ENCODE results near the gene NBAS. TPM values are rescaled to one million over a fixed set of nuclear protein-coding genes. Genes with fewer than 3 reads are reported as not detected.
"Not testable (repeated sequence)": the region's sequence is repeated elsewhere in the genome, so short reads cannot be mapped to it uniquely, and the experiment has no call there.

NBAS gene
- total RNA-seq, 1 donor from 2014 or later = 19.5 TPM

DNA sequence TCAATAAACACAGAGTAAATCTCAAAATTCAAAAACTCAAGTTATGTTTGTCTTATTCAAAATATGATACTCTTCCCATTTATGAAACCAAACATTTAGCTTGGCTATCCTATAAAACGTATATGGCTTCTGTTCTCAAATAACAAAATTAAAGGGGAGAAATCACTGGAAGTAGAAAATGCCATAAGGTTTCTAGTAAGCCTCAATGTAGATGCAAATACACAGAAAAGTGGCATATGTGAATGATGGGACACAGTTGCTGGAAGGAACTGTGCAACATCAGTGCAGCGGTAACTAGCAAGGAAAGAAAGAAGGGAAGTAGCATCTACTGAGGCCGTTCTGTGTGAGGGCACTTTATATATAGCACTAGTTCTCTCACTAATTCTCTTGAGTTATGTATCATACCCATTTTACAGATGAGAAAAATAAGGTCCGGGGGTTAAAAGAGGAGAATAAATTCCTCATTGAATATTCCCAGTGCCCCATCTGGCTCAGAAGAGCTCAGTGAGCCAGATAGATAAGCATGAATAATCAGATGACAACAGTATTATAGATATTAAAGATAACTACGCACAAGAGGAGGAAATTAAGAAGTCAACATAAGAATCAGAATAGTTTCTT lies 27.2 kb downstream of the NBAS start:
- ATAC-seq = no peak
- DNase-seq (ENCODE audit: low spot score) = no peak

DNA sequence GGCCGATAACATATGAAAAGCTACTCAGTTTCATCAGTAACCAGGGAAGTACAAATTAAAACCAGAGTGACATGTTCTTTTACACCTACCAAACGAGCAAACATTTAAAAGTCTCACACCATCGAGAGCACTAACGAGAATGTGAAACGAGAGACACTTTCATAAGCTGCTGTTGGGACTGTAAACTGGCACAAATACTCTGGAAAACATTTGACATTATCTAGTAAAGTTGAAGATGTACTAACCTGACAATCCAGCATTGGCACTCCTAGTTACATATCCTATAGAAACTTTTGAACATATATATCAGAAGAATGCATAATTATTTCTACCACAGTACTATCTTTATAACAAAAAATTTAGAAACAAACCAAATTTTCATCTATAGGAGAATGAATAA lies 28.1 kb downstream of the NBAS start:
- ATAC-seq (no peak), DNase-seq (ENCODE audit: low spot score) (no peak)

DNA sequence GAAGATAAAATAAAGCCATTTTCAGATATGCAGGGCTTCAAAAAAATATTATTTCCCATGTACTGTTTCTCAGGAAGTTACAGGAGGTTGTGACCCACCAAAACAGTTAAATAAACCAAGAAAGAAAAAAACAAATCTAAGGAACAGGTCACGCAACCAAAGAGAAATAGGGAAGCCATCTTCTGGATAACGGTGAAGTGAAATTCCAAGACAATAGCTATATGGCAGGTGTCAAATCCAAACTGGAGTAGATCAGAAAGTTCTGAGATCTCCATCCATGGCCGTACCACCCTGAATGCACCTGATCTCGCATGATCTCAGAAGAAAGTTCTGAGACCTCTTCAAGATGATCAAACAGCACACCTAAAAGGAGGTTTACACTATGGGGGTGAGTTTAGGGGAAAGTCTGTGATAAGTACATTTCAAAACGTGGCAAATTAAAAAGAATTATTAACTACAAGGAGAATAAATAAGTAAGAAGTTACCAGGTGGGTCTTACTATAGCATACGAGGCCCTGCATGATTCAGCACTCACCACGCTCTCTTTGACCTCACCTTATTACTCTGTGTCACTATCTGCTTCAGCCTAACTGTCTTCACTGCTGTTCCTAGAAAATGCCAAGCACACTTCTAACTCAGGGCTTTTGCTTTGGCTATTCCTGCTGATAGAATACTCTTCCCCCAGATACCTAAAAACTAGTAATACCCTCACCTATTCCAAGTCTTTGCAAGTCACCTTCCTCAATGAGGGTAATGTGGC lies 29.9 kb downstream of the NBAS start:
- DNase-seq (ENCODE audit: low spot score) (no peak), ATAC-seq (no peak)

DNA sequence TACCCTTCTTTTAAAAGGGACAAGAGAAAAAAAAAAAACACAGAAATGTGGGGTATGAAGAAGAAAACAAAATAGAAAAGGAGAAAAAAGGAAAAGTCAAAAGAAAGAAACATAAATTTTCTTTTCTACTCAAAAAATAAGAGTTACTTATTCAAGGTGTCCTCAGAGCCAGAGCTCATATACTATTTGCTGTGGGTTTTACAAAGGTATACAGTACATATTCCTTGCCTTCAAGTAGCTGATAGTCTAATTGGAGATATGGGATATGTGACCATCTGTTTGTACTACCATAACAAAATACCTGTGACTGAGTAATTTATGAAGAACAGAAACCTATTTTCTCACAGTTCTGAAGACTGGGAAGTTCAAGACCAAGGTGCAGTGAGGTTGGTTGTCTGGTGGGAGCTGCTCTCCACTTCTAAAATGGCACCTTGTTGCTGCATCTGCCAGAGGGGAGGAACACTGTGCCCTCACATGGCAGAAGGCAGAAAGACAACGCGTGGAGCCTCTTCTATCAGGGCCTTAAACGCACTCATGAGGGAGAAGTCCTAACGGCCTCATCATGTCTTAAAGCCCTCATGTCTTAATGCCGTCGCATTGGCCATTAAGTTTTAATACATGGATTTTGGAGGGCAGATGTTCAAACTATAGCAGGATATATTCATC lies 33.9 kb downstream of the NBAS start:
- no peak for DNase-seq (ENCODE audit: low spot score)
- no peak for ATAC-seq

DNA sequence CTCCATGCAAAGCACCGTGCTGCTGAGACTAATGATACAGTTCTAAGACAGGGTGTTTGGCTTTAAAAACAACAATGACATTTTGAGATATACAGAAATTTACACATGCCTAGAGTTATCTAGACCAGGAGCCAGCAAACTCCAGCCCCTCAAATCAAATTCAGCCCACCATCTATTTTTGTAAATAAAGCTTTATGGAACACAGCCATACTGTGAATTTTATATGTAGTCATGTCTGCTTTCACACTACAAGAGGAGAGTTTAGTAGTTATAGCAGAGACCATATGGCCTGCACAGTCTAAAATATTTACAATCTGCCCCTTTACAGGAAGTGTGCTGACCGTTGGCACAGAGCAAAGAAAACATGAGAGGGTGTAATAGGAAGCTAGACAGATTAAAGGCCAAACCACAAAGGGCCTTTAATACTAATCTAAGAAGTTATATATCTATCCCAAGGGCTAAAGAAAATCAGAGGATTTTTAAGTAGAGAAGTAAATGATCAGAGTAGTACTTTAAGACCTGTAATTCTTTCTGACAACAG lies 39.4 kb downstream of the NBAS start:
- DNase-seq (ENCODE audit: low spot score) (no peak), ATAC-seq (no peak)

DNA sequence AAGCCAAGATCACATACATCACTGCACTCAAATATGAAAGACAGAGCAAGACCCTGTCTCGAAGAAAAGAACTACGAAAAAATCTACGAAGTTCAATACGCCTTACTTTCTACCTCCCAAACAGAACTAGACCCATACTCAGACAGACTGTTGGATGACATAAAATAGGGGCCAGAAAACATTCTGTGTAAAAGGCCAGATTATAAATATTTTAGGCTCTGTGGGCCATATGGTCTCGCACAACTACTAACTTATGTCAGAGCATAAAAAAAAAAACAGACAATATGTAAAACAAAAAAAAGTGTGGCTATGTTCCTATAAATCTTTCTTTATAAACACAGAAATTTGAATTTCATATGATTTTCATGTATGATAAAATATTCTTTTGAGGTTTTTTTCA lies 40.8 kb downstream of the NBAS start:
- ATAC-seq (no peak), DNase-seq (ENCODE audit: low spot score) (no peak)

DNA sequence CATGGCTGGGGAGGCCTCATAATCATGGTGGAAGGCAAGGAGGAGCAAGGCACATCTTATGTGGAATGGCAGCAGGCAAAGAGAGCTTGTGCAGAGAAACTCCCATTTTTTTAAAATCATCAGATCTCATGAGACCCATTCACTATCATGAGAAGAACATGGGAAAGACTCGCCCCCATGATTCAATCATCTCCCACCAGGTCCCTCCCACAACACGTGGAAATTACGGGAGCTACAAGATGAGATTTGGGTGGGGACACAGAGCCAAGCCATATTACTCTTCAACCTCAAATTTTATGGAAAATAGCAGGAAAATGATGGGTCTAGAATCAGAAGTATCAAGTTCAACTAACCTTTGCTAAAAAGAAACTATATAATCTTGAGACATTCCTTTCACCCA lies 42.4 kb downstream of the NBAS start:
- not testable (repeated sequence) for ATAC-seq

DNA sequence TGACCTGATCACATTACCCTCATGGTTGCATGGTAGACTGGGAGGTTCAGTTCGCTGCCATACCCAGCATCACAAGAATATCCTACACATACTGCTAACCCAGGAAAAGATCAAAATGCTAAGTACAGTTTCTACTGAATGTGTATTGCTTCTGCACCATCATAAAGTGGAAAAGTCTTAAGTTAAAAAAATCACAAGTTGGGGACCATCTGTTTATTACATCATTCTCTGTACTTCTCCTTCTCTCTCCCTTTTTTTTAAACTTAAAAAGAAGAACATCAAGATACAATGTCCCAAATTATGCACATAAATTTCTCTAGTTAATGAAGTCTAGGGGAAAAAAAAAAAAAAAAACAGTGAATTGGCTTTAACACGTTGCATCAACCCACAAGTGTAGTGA lies 43.3 kb downstream of the NBAS start:
- DNase-seq (ENCODE audit: low spot score) = no peak
- ATAC-seq = no peak

More for the DNA sequence above, 42.4 kb downstream of the NBAS start:
- not testable (repeated sequence) for DNase-seq (ENCODE audit: low spot score)

DNA sequence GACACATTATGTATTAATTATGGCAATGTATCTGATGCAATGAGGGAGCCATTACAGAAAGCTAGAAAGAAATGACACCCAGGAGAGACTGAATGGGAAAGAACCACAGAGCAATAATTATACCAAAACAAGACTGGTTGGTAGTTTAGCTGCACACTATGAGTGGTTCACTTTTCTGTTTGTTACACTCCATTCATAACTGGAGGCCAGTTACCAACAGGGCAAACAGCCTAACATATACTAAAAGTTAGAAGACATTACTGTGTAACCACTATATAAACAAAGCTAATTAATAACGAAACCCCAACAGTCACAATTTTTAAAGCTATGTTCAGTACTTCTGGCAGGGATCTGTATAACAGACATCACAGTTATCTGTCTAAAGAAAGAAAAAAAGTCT lies 49.4 kb downstream of the NBAS start:
- ATAC-seq (no peak), DNase-seq (ENCODE audit: low spot score) (no peak)

DNA sequence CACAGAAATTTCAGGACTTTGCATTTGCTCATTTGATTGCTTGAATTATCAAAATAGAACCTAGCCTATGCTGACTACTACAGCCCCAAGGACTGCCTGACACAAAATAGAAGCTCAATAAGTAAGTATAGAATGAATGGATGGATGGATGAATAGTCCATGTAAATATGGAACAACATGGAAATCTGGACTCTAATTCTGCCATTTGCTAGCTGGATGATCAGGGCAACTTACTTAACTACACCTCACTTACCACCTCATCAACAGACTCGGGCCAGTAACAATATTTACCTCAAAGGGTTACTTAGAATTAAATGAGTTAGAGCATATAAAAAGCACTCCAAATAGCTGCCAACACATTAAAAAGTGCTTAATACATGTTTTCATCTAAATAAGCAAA lies 50.6 kb downstream of the NBAS start:
- no peak for ATAC-seq

DNA sequence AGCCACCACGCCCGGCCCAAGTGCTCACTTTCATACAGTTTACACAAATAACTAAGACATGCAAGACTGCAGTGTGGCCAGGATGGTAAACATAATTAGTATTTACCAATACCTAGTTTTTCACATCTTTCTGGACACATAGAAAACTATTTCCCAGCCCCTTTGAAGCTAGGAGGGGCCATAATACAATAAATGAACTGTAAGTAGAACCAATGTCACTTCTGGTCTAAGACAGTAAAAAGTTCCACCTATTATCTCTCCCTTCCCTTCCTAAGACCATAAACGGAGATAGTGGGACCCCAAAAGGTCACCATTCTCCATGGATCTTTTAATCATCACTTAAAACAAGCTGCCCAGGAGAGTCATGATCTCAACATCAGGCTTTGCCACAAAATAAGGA lies 51.0 kb downstream of the NBAS start:
- ATAC-seq (no peak), DNase-seq (ENCODE audit: low spot score) (no peak)

More for the DNA sequence above, 50.6 kb downstream of the NBAS start:
- no peak for DNase-seq (ENCODE audit: low spot score)

DNA sequence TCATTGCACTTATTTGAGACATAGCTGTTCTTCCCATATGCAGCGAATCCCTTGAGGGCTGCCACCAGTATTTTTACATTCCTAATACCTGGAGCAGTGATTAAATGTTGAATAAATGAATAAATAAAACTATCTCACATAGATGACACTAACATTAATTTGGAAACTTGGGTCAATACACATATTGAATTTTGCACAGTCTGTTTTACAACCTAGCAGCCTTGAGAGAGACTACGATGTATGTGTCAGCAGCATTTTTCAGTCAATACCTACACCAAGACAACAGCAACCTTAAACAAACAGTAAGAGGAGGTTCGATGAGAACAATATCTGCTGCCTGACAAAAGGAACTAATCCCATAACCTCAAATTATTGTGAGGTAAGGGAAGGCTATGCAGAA lies 53.4 kb downstream of the NBAS start:
- DNase-seq (ENCODE audit: low spot score) = no peak
- no peak for ATAC-seq

DNA sequence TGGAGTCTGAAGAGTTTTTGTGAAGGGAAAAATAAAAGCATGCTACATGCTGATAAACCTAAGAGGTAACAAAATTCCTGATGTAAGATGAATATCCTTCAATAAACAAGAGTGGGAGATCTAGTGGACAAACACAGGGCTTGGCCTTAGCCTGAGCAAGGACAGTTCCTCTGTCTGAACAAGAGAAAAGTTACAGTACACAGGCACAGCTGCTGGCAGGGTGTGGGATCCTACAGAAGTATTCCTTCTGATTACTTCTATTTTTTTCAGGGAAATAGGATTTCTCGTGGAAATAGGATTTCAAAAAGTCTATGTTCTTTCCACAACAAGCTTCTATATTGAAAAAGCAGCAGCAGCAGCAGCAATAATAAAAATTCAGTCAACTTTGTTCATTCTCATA lies 54.1 kb downstream of the NBAS start:
- ATAC-seq = no peak
- no peak for DNase-seq (ENCODE audit: low spot score)

DNA sequence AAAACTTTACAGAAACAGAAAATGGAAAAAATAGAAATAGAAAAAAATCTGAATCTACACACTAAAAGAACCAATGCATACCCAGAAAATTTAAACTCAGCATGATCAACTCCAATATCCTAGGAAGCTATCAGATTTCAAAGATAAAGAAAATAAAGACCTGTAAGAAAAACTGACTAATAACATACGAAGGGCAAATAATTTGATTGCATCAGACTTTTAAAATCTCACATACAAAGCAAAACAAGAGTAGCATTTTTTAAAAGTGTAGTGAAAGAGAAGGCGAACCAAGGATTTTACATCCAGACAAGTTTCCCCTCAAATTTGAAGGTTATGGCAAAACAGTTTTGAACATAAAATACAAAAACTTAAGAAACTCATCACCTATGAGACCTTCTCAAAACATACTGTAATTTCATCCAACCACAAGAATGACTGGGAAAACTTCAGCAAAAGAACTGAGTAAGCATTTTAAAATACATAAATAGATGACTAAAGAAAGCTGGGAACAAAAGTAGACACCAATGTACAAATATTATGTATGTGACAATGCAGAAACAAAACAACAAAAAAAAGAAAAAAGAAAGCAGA lies 54.8 kb downstream of the NBAS start:
- DNase-seq (ENCODE audit: low spot score) (no peak), ATAC-seq (no peak)

DNA sequence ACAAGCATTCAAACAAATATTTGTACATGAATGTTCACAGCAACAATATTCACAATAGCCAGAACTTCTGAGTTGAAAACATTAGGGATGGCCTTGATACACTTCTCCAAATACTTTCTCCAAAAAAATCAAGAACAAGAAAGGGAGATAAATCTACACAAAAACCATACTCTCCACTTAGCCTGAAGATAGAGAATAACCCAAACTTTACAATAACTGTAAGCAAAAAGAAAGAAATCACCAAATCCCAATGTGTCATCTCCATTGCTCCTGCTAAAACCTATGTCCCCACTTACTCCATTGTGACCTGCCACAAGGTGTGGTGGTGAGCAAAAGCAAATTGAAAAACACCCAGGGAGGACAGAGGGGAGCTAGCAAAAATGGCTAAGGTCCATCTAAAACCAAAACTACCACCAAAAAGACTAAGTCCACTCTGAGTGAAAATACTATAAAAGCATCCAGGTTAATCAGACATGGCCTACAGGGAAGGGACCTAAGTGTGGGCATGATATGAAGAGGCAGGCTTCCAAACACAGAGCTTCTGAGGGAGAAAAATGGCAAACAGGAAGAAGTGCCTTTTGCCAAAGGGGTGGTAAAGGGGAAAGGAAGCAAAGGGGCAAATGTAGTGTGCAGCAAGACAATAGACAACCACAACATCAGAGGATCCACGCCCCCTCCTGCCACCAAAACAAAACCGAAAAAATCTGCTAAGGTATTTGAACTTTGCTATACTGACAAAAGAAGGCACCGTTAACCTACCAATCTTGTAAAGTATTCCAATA lies 56.1 kb downstream of the NBAS start:
- no peak for DNase-seq (ENCODE audit: low spot score)

DNA sequence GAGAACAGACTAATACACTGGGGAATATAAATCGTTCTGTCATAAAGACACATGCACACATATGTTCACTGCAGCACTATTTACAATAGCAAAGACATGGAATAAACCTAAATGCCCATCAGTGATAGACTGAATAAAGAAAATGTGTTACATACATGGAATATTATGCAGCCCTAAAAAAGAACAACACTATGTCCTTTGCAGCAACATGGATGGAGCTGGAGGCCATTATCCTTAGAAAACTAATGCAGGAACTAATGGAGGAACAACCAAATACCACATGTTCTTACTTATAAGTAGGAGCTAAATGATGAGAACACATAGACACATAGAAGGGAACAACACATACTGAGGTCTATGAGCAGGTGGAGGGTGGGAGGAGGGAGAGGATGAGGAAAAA lies 61.9 kb downstream of the NBAS start:
- not testable (repeated sequence) for ATAC-seq; DNase-seq (ENCODE audit: low spot score)

More for the DNA sequence above, 56.1 kb downstream of the NBAS start:
- ATAC-seq = no peak

DNA sequence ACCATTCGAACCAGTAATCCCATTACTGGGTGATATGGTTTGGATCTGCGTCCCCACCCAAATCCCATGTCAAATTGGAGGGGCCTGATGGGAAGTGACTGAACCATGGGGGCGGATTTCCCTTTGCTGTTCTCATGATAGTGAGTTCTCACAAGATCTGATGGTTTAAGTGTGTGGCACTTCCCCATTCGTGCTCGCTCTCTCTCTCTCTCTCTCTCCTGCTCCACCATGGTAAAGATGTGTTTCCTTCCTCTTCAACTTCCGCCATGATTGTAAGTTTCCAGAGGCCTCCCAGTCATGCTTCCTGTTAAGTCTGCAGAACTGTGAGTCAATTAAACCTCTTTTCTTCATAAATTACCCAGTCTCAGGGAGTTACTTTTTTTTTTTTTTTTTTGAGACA lies 62.6 kb downstream of the NBAS start:
- DNase-seq (ENCODE audit: low spot score) (no peak), ATAC-seq (no peak)

DNA sequence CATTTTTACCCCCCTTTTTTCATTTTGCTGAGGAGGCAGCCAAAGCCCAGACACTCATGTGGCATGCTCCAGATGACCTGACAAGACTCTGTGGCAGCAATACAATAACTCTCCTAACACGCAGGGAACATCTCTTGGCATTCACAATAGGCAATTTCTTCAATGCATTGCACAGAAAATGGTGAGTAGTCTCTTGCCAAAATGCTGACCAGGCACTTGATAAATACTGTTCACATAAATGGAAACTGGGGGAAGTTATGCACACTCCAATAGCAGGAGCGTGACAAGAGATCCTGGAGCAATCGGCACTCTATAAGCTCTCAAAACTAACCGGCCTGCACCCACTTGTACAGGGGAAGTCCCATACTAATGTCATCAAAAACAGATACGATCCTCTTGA lies 66.3 kb downstream of the NBAS start:
- ATAC-seq (no peak), DNase-seq (ENCODE audit: low spot score) (no peak)

DNA sequence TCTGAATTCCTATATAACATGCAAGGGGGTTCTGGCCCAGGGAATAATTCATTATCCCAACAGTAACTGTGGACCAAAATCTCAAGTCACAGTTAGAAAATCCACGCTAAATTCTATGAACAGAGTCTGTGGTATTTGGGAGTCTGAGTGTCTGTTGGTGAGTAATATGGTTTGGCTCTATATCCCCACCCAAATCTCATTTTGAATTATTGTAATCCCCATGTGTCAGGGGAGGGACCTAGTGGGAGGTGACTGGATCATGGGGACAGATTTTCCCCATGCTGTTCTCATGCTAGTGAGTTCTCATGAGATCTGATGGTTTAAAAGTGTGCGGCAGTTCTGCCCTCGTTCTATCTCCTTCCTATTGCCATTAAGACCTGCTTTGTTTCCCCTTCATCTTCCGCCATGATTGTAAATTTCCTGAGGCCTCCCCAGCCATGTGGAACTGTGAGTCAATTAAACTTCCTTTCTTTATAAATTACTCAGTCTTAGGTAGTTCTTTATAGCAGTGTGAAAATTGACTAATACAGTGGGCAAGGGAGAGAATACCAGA lies 68.3 kb downstream of the NBAS start:
- DNase-seq (ENCODE audit: low spot score) (no peak), ATAC-seq (no peak)

DNA sequence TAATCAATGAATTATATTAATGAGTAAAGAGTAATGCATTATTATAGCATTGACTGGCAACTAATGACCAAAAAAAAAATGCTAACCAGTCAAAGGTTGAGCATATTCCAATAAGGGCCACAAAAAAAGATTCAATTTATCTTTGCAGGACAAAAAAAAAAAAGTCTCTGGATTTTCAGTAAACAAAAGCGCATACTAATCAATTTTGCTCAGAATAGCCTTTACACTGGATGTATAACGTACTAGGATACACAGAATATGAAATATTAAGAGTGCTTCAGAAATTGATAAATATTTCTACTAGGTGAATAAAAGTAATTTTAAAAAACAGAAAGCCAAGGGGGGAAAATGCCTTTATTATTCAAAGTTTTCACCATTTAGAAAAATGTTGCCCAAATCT lies 74.4 kb downstream of the NBAS start:
- ATAC-seq (no peak), DNase-seq (ENCODE audit: low spot score) (no peak)

All from left lobe of liver (tissue), 2 donors.